Right ventricle myocardium superior (tissue), 1 donor: ENCODE measurements around the gene RAI1. TPM values are rescaled to one million over a fixed set of nuclear protein-coding genes. Genes with fewer than 3 reads are reported as not detected.

Experiments
- ATAC-seq: fragments of 200-7000 bp; cut with Tn5 transposase; one replicate; pipeline ENCODE4 v1.9.1; 2020; ENCODE audit warnings: mild to moderate bottlenecking; ENCODE audit not compliant: poor library complexity
- DNase-seq: peaks from one replicate; pipeline ENCODE4 v3.0.0-alpha.2; 2020
- intact Hi-C: fragments of 100-400 bp; cut with DNase I; formaldehyde crosslinking; loops from one replicate; pipeline ENCODE4 v1.11.2; 2022
- total RNA-seq: library from RNA; stranded (reverse); fragmentation: NEBNext Ultra II Directional; extraction: Animal tissue kit (Norgen Biotek cat#: 25700); gene quantifications from one replicate; pipeline ENCODE4 v1.2.1, GENCODE V29; 2021
- donor health status: DM: no; HTN: yes; CAD: no; lungs with severe emphysema.

RAI1 gene
- total RNA-seq, 1 donor from 2014 or later, result 28.3 TPM

GRCh38 chr17:17836250-17836817 lies 155.1 kb downstream of the RAI1 start:
- ATAC-seq, result peak; percentile 85
- DNase-seq, result peak; percentile 98
- intact Hi-C loops, result no loop called here

GRCh38 chr17:17836818-17837379 lies 155.6 kb downstream of the RAI1 start, which contains the start of gene SREBF1:
Gene SREBF1, minus strand, starts transcription at chr17:17836986. Its CDS starts 169 bp downstream, at chr17:17836817.
- peak; percentile 80 for DNase-seq
- intact Hi-C loops, result no loop called here

GRCh38 chr17:17837380-17837821 lies 156.1 kb downstream of the RAI1 start:
- no peak for DNase-seq
- peak; percentile 1 for ATAC-seq
- intact Hi-C loops, result no loop called here

More at GRCh38 chr17:17836818-17837379, 155.6 kb downstream of the RAI1 start, which contains the start of gene SREBF1:
- peak; percentile 32 for ATAC-seq

GRCh38 chr17:17837966-17838962 lies 157.0 kb downstream of the RAI1 start:
- ATAC-seq (no peak), DNase-seq (peak; percentile 76)
- intact Hi-C loops, result no loop called here

- intact Hi-C loops, result no loop called here
- DNase-seq (peak; percentile 93), ATAC-seq (peak; percentile 73)
These were observed 158.8 kb downstream of the RAI1 start for GRCh38 chr17:17839791-17840707.

- intact Hi-C loops, result no loop called here
- DNase-seq (no peak), ATAC-seq (peak; percentile 0)
These were observed 159.7 kb downstream of the RAI1 start for GRCh38 chr17:17840751-17841591.

GRCh38 chr17:17841601-17842025 lies 160.4 kb downstream of the RAI1 start:
- intact Hi-C loops, result no loop called here
- DNase-seq (peak; percentile 82), ATAC-seq (peak; percentile 55)

GRCh38 chr17:17842111-17842876 lies 161.0 kb downstream of the RAI1 start:
- no peak for DNase-seq
- intact Hi-C loops, result no loop called here
- ATAC-seq, result no peak

- DNase-seq, result no peak
- intact Hi-C loops, result no loop called here
- no peak for ATAC-seq
These were observed 161.8 kb downstream of the RAI1 start for GRCh38 chr17:17843096-17843495.

- intact Hi-C loops, result no loop called here
- no peak for DNase-seq
- ATAC-seq, result no peak
These were observed 162.8 kb downstream of the RAI1 start for GRCh38 chr17:17844079-17844478.

GRCh38 chr17:17844500-17844899 lies 163.2 kb downstream of the RAI1 start:
- ATAC-seq, result no peak

GRCh38 chr17:17845046-17845775 lies 164.0 kb downstream of the RAI1 start:
- intact Hi-C loops, result no loop called here
- ATAC-seq, result no peak
- no peak for DNase-seq

More at GRCh38 chr17:17844500-17844899, 163.2 kb downstream of the RAI1 start:
- no peak for DNase-seq
- intact Hi-C loops, result no loop called here

- intact Hi-C loops, result no loop called here
- no peak for ATAC-seq
- DNase-seq, result no peak
These were observed 164.7 kb downstream of the RAI1 start for GRCh38 chr17:17846003-17846402.

GRCh38 chr17:17846645-17847044 lies 165.4 kb downstream of the RAI1 start:
- DNase-seq, result no peak
- no peak for ATAC-seq
- intact Hi-C loops, result no loop called here

GRCh38 chr17:17847118-17847689 lies 165.9 kb downstream of the RAI1 start:
- ATAC-seq (no peak), DNase-seq (no peak)
- intact Hi-C loops, result no loop called here

GRCh38 chr17:17847726-17848125 lies 166.5 kb downstream of the RAI1 start:
- intact Hi-C loops, result no loop called here
- no peak for DNase-seq
- ATAC-seq, result no peak
